Pancreas (tissue), 10 donors: Measurements from ENCODE around the gene RAB3IL1. TPM values are rescaled to one million over a fixed set of nuclear protein-coding genes. Genes with fewer than 3 reads are reported as not detected.

Experiments
- ATAC-seq, 4 donors: fragments of 200-7000 bp; cut with Tn5 transposase; one replicate each; pipeline versions ENCODE4 v1.8.0 to v1.9.1; 2020; ENCODE audit warnings: mild to moderate bottlenecking in 4 of 4, moderate library complexity in 4 of 4
- DNase-seq, 6 donors: peaks; one replicate each; pipeline ENCODE4 v3.0.0-alpha.2; 2020
- FAIRE-seq: peaks from 2 replicates; lab custom pipeline; 2012; peaks lifted over from hg19 to GRCh38; lab: Jason Lieb, UNC
- H3K27ac ChIP-seq, 4 donors: fragments of 200-600 bp; sonication (generic); 1 replicate in 3 of 4; 2 replicates in 1 of 4; pipeline versions ENCODE4 v1.5.0 to v1.8.0; 2020
- H3K27me3 ChIP-seq, 4 donors: fragments of 200-600 bp; one replicate each; pipeline ENCODE4 v1.8.0; 2021
- H3K36me3 ChIP-seq, 3 donors: fragments of 200-600 bp; sonication (generic) in 1 of 3; one replicate each; pipeline versions ENCODE4 v1.5.0 to v1.8.0; 2020 to 2021
- H3K4me1 ChIP-seq, 3 donors: fragments of 200-600 bp; one replicate each; pipeline ENCODE4 v1.8.0; 2021
- H3K4me3 ChIP-seq, 4 donors: fragments of 200-600 bp; sonication (generic) in 2 of 4; one replicate each; pipeline versions ENCODE4 v1.5.0 to v1.8.0; 2020 to 2021
- H3K9me3 ChIP-seq, 4 donors: fragments of 200-600 bp; one replicate each; pipeline ENCODE4 v1.8.0; 2021
- WGBS, 2 donors: extraction: QIAGEN DNeasy Blood & Tissue Kit; methylation state at CpG; one replicate each; pipeline ENCODE4 v1.1.7; 2013; 5-methylcytosine and 5-hydroxymethylcytosine counted together
- intact Hi-C, 3 donors: fragments of 100-400 bp; cut with DNase I; formaldehyde crosslinking; loops; one replicate each; pipeline versions ENCODE4 v1.11.1 to v1.14.2; 2022
- polyA plus RNA-seq, 2 donors: library from polyadenylated mRNA; stranded (reverse); fragments of 200-250 nt; gene quantifications; one replicate each; pipeline ENCODE4 v1.2.3, GENCODE V29; 2013
- total RNA-seq, 6 donors: library from RNA; stranded (reverse); fragmentation: NEBNext Ultra II Directional in 4 of 6; extraction: Animal tissue kit (Norgen Biotek cat#: 25700) in 4 of 6; gene quantifications; one replicate each; pipeline versions ENCODE4 v1.2.1 to v1.2.4, GENCODE V29; 2021 to 2023
- TF ChIP-seq, protein P1 (sequence below), 4 donors: fragments of 200-600 bp; sonication (generic) in 3 of 4; IDR thresholded peaks; one replicate each; pipeline versions ENCODE4 v1.5.0 to v1.8.0; 2021; ENCODE audit warnings: antibody characterized with exemption in 4 of 4
- donor health status: healthy with polysubstance abuse.
- donor health status: DM: no; HTN: no; CAD: no; lungs with moderate emphysema.
- donor health status: DM: no; HTN: no; CAD: no.
- donor health status: control.
- donor health status: control.
- donor health status: Bipolar disorder and iron deficiency.
- donor health status: DM: yes; HTN: yes; CAD: no.
- donor health status: DM: no; HTN: no; CAD: no.
- donor health status: DM: no; HTN: no; CAD: no.
- donor health status: DM: yes; HTN: yes; CAD: no.

The RAB3IL1 gene
- total and polyA plus RNA-seq, 8 donors = 1.9 to 5.6 (median 3.2) TPM

DNA sequence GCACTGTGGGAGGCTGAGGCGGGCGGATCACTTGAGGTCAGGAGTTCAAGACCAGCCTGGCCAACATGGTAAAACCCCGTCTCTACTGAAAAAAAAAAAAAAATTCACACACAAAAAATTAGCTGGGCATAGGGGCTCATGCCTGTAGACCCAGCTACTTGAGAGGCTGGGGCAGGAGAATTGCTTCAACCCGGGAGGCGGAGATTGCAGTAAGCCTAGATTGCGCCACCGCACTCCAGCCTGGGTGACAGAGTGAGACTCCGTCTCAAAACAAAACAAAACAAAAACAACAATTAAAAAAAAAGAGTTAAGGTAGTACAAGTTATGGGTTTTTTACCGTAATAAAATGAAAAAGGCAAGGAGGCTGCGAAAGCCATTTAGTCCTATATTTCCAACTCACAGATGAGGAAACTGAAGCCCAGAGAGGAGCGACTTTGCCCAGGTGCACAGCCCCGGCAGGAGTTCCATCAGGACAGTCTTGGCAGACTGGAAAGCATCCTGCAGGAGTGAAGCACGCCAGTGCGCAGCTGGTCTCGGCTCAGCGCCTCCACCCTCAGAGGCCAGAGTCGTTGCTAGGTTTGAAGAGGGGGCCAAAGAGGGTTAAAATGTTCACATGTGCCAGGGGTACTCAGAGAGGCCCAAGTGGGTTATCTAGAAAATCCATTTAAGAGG lies 22.2 kb downstream of the RAB3IL1 start:
- no peak for FAIRE-seq
- Histone ChIP-seq H3K27ac (no peak overlapping the region), H3K27me3 (no peaks in the 10 kb centered on the region), H3K36me3 (no peaks in the 10 kb centered on the region), H3K4me1 (peaks cover 0 to 5% (median 0%) of the 10 kb centered on the region in 3 donors), H3K9me3 (no peaks in the 10 kb centered on the region), H3K4me3 (no peak overlapping the region)
- WGBS, 2 donors = 78 to 81% methylated on average over 16 to 17 of the region's 17 CpGs
- ATAC-seq = no peak
- DNase-seq = no peak
- TF ChIP-seq, protein P1, sequence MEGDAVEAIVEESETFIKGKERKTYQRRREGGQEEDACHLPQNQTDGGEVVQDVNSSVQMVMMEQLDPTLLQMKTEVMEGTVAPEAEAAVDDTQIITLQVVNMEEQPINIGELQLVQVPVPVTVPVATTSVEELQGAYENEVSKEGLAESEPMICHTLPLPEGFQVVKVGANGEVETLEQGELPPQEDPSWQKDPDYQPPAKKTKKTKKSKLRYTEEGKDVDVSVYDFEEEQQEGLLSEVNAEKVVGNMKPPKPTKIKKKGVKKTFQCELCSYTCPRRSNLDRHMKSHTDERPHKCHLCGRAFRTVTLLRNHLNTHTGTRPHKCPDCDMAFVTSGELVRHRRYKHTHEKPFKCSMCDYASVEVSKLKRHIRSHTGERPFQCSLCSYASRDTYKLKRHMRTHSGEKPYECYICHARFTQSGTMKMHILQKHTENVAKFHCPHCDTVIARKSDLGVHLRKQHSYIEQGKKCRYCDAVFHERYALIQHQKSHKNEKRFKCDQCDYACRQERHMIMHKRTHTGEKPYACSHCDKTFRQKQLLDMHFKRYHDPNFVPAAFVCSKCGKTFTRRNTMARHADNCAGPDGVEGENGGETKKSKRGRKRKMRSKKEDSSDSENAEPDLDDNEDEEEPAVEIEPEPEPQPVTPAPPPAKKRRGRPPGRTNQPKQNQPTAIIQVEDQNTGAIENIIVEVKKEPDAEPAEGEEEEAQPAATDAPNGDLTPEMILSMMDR (IDR thresholded peaks at IDR 0.05) = no peak
- intact Hi-C loops = loop anchor here in 2 of 3 donors (5.0 to 10.0 kb wide), 3 partner anchors 90 to 187 kb away; no protein-coding TSS in a partner anchor

DNA sequence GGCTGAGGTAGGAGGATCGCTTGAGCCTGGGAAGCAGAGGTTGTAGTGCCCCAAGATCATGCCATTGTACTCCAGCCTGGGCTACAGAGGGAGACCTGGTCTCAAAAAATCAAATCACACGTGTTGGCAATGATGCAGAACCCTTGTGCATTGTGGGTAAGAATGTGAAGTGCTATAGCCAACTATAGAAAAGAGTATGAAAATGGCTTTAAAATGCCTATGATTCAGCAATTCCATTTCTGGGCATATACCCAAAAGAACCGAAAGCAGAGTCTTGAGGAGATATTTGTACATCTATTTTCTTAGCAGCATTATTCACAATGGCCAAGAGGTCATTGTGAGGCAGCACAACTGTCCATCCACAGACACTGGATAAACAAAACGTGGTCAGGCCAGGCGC lies 23.4 kb downstream of the RAB3IL1 start:
- ATAC-seq (no peak), DNase-seq (no peak), FAIRE-seq (no peak)
- Histone ChIP-seq H3K4me1 (peaks cover 0 to 7% (median 0%) of the 10 kb centered on the region in 3 donors), H3K9me3 (no peaks in the 10 kb centered on the region), H3K36me3 (no peaks in the 10 kb centered on the region), H3K4me3 (no peak overlapping the region), H3K27ac (no peak overlapping the region), H3K27me3 (no peaks in the 10 kb centered on the region)
- intact Hi-C loops = loop anchor here in 1 of 3 donors (10.0 kb wide), 1 partner anchor 89 kb away; no protein-coding TSS in a partner anchor
- 64 to 70% methylated on average over 5 of the region's 5 CpGs for WGBS, 2 donors
- TF ChIP-seq, protein P1 (IDR thresholded peaks at IDR 0.05) = no peak

DNA sequence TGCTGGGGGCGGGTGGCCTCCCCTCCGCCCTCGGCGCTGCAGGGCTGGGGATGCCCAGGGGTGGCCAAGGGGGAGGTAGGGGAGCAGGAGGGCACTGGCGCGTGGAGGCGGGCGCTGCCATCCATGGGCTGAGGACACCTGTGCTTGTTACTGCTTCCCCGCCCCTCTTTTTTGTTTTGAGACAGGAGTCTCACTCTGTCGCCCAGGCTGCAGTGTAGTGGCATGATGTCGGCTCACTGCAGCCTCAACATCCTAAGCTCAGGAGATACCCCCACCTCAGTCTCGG lies 25.3 kb downstream of the RAB3IL1 start:
- Histone ChIP-seq H3K27me3 (no peaks in the 10 kb centered on the region), H3K36me3 (no peaks in the 10 kb centered on the region), H3K4me3 (peak overlapping the region; percentile 51 to 86 (median 78)), H3K27ac (peak overlapping the region in 3 of 4 donors; percentile 62 to 75 (median 63)), H3K4me1 (peaks cover 0 to 7% (median 0%) of the 10 kb centered on the region in 3 donors), H3K9me3 (no peaks in the 10 kb centered on the region)
- ATAC-seq = peak; percentile 16 to 29 (median 24)
- 4 to 11% methylated on average over 10 to 11 of the region's 12 CpGs for WGBS, 2 donors
- peak in 1 of 6 donors; percentile 69 for DNase-seq
- TF ChIP-seq, protein P1 (IDR thresholded peaks at IDR 0.05) = no peak
- FAIRE-seq = no peak
- intact Hi-C loops = loop anchor here in 1 of 3 donors (10.0 kb wide), 1 partner anchor 87 kb away; no protein-coding TSS in a partner anchor

DNA sequence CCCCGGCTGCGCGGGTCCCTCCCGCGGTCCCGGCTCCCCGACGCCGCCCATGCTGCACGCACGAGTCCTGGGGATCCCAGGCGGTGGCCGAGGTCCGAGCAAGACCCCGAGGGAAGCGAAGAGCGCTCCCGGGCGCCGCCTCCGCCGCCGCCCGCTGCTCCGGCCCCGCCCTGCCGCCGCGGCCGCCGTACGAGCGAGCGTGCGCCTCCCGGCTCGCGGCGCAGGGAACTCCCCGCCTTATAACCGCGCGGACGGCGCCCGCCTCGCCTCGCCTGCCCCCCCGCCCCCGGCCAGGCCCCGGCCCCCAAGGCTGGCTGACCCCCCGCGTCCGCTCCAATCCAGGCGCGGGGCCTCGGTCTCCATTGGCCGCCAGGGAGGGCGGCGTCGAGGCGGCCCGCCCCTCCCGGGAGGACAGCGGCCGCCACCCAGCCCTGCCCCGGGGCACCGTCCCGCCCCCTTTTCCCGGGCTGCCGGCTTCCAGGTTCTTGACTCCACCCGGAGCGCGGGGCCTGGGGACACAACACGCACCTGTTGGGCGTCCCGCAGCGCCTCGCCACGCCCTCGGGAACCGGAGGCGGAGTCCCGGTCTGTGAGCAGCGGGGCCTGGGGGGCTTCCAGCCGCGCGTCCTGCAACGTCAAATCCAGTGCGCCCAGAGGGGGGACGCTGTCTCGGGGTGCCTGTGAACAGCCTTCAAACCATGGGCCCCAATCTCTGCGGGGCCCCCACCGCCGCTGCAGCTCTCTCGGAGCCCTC lies 25.9 kb downstream of the RAB3IL1 start, which contains the start of gene FADS3:
Gene FADS3, minus strand, starts transcription at position 215 of the 754 bp plus-strand sequence. Its CDS starts 164 bp downstream, at position 51.
- Histone ChIP-seq H3K4me3 (peak within 1 kb of the TSS; percentile 51 to 86 (median 78)), H3K27ac (peak within 1 kb of the TSS; percentile 34 to 75 (median 62)), H3K27me3 (no peaks in the 10 kb centered on the region), H3K4me1 (peaks cover 0 to 7% (median 0%) of the 10 kb centered on the region in 3 donors), H3K36me3 (no peaks in the 10 kb centered on the region), H3K9me3 (no peaks in the 10 kb centered on the region)
- TF ChIP-seq, protein P1 (IDR thresholded peaks at IDR 0.05) = no peak
- DNase-seq = peak; percentile 89 to 95 (median 92)
- WGBS, 2 donors = 0% methylated on average over 73 to 96 of the region's 96 CpGs
- peak; percentile 92 to 94 (median 93) for ATAC-seq
- intact Hi-C loops = loop anchor here in 1 of 3 donors (10.0 kb wide), 1 partner anchor 87 kb away; no protein-coding TSS in a partner anchor
- FAIRE-seq = no peak
